22Rv1 (cell line): ENCODE measurements around the gene ZFYVE28.

Experiments
- ZFX ChIP-seq: fragments of 450-650 bp; IDR thresholded peaks from 2 replicates; pipeline ENCODE4 v1.6.1; 2017; ENCODE audit warnings: antibody characterized with exemption, borderline replicate concordance
- TF ChIP-seq, protein P1 (sequence below): fragments of 450-650 bp; IDR thresholded peaks from 2 replicates; pipeline ENCODE4 v1.5.1; 2017; ENCODE audit warnings: mild to moderate bottlenecking

DNA sequence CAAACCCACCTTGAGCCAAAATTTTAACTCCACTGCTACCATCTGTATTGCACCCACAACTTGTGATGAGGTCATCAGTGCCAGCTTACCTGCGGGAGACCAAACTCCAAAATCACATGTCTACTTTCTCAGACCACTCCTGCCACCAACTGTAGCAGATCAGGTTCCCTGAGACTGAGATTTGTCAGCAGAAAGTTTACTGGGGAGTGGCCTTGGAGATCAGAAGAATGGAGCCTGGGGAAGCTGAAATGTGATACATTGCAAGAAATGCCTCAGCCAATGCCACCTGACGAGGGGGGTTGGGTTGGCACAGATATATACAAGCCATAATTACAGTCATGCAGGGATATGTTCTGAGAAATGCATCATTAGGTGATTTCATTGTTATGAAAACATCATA is 195.6 kb downstream of the ZFYVE28 start:
- TF ChIP-seq, protein P1, sequence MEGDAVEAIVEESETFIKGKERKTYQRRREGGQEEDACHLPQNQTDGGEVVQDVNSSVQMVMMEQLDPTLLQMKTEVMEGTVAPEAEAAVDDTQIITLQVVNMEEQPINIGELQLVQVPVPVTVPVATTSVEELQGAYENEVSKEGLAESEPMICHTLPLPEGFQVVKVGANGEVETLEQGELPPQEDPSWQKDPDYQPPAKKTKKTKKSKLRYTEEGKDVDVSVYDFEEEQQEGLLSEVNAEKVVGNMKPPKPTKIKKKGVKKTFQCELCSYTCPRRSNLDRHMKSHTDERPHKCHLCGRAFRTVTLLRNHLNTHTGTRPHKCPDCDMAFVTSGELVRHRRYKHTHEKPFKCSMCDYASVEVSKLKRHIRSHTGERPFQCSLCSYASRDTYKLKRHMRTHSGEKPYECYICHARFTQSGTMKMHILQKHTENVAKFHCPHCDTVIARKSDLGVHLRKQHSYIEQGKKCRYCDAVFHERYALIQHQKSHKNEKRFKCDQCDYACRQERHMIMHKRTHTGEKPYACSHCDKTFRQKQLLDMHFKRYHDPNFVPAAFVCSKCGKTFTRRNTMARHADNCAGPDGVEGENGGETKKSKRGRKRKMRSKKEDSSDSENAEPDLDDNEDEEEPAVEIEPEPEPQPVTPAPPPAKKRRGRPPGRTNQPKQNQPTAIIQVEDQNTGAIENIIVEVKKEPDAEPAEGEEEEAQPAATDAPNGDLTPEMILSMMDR: no peak
- no peak for TF ChIP-seq ZFX
